ENCODE measurements around the gene SHISAL1. TPM values are rescaled to one million over a fixed set of nuclear protein-coding genes. Genes with fewer than 3 reads are reported as not detected.

SHISAL1 gene
- total and polyA plus RNA-seq, 2 donors (not counting 1 experiment from before 2014, with no cell fraction given) = not detected

- H3K27me3 Mint-ChIP-seq = no peaks in the 10 kb centered on the region
- Histone ChIP-seq H3K27me3 (replicated peaks in 1 of 4; ENCODE audit: control extremely low read depth in 1 of 4, control insufficient read depth in 3 of 4, insufficient read depth in 4 of 4, low read length in 3 of 4) (no peaks in the 10 kb centered on the region), H3K4me2 (replicated peaks; ENCODE audit: low read depth, low read length, poor library complexity, severe bottlenecking) (no peak overlapping the region), H3K4me1 (ENCODE audit: control insufficient read depth in 2 of 2, insufficient read depth in 2 of 2, low read length in 2 of 2) (peaks cover 29 to 40% of the 10 kb centered on the region in 2 donors), H3K79me2 (ENCODE audit: control insufficient read depth, insufficient read depth, low read length) (no peaks in the 10 kb centered on the region), H3K9me3 (ENCODE audit: control extremely low read depth in 1 of 3, control insufficient read depth in 2 of 3, insufficient read depth in 1 of 3, low read length in 2 of 3) (peaks cover 0 to 5% (median 0%) of the 10 kb centered on the region in 3 donors), H3K27ac (ENCODE audit: low read length in 2 of 2) (peak overlapping the region in 1 of 2 donors; percentile 49), H3K9ac (ENCODE audit: low read length) (no peak overlapping the region), H3K36me3 (replicated peaks in 1 of 2; ENCODE audit: control extremely low read depth in 1 of 2, control insufficient read depth in 1 of 2, extremely low read depth in 1 of 2, insufficient read depth in 2 of 2, low read length in 1 of 2) (peaks cover 0 to 16% of the 10 kb centered on the region in 2 experiments), H2AFZ (ENCODE audit: insufficient read depth, low read depth, low read length, poor library complexity, severe bottlenecking) (no peak overlapping the region), H4K20me1 (ENCODE audit: control insufficient read depth, insufficient read depth, low read length, poor library complexity, severe bottlenecking) (peaks cover 15% of the 10 kb centered on the region), H3K4me3 (ENCODE audit: control extremely low read depth in 1 of 5, extremely low read depth in 1 of 5, insufficient read depth in 1 of 5, low read depth in 2 of 5, low read length in 4 of 5) (no peak overlapping the region)
- no CpG with 5 or more reads among the region's 3 CpGs for WGBS (ENCODE audit: insufficient coverage)
- no peak for ATAC-seq (ENCODE audit: low read depth)
- H3K9me3 Mint-ChIP-seq (ENCODE audit: insufficient read depth) = peaks cover 11% of the 10 kb centered on the region
- H3K4me3 Mint-ChIP-seq = no peak overlapping the region
- peaks cover 49% of the 10 kb centered on the region for H3K4me1 Mint-ChIP-seq
- ChIA-PET CTCF (no interaction called here), POLR2A (no interaction called here)
- H3K27ac Mint-ChIP-seq = no peak overlapping the region
- no peak for DNase-seq
- TF ChIP-seq, protein P1, sequence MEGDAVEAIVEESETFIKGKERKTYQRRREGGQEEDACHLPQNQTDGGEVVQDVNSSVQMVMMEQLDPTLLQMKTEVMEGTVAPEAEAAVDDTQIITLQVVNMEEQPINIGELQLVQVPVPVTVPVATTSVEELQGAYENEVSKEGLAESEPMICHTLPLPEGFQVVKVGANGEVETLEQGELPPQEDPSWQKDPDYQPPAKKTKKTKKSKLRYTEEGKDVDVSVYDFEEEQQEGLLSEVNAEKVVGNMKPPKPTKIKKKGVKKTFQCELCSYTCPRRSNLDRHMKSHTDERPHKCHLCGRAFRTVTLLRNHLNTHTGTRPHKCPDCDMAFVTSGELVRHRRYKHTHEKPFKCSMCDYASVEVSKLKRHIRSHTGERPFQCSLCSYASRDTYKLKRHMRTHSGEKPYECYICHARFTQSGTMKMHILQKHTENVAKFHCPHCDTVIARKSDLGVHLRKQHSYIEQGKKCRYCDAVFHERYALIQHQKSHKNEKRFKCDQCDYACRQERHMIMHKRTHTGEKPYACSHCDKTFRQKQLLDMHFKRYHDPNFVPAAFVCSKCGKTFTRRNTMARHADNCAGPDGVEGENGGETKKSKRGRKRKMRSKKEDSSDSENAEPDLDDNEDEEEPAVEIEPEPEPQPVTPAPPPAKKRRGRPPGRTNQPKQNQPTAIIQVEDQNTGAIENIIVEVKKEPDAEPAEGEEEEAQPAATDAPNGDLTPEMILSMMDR (IDR thresholded peaks at IDR 0.05) = no peak
- no peak for TF ChIP-seq EZH2 (IDR thresholded peaks at IDR 0.05; ENCODE audit: borderline replicate concordance, insufficient read depth, low read depth, low read length, poor library complexity, severe bottlenecking)
- intact Hi-C loops (cut with micrococcal nuclease) = no loop called here
These were observed 103.4 kb downstream of the SHISAL1 start for GRCh38 chr22:44209343-44209742.

- no peak for DNase-seq
- Histone ChIP-seq H3K27me3 (replicated peaks in 1 of 4; ENCODE audit: control extremely low read depth in 1 of 4, control insufficient read depth in 3 of 4, insufficient read depth in 4 of 4, low read length in 3 of 4) (no peaks in the 10 kb centered on the region), H3K79me2 (ENCODE audit: control insufficient read depth, insufficient read depth, low read length) (no peaks in the 10 kb centered on the region), H3K27ac (ENCODE audit: low read length in 2 of 2) (peak overlapping the region in 1 of 2 donors; percentile 1), H3K9me3 (ENCODE audit: control extremely low read depth in 1 of 3, control insufficient read depth in 2 of 3, insufficient read depth in 1 of 3, low read length in 2 of 3) (peaks cover 0 to 5% (median 0%) of the 10 kb centered on the region in 3 donors), H3K9ac (ENCODE audit: low read length) (no peak overlapping the region), H3K4me2 (replicated peaks; ENCODE audit: low read depth, low read length, poor library complexity, severe bottlenecking) (peak overlapping the region; percentile 48), H2AFZ (ENCODE audit: insufficient read depth, low read depth, low read length, poor library complexity, severe bottlenecking) (no peak overlapping the region), H3K4me3 (ENCODE audit: control extremely low read depth in 1 of 5, extremely low read depth in 1 of 5, insufficient read depth in 1 of 5, low read depth in 2 of 5, low read length in 4 of 5) (no peak overlapping the region), H4K20me1 (ENCODE audit: control insufficient read depth, insufficient read depth, low read length, poor library complexity, severe bottlenecking) (peaks cover 19% of the 10 kb centered on the region), H3K36me3 (replicated peaks in 1 of 2; ENCODE audit: control extremely low read depth in 1 of 2, control insufficient read depth in 1 of 2, extremely low read depth in 1 of 2, insufficient read depth in 2 of 2, low read length in 1 of 2) (peaks cover 0 to 26% of the 10 kb centered on the region in 2 experiments), H3K4me1 (ENCODE audit: control insufficient read depth in 2 of 2, insufficient read depth in 2 of 2, low read length in 2 of 2) (peaks cover 33 to 44% of the 10 kb centered on the region in 2 donors)
- peaks cover 11% of the 10 kb centered on the region for H3K9me3 Mint-ChIP-seq (ENCODE audit: insufficient read depth)
- no peaks in the 10 kb centered on the region for H3K27me3 Mint-ChIP-seq
- H3K4me1 Mint-ChIP-seq = peaks cover 53% of the 10 kb centered on the region
- WGBS (ENCODE audit: insufficient coverage) = 88% methylated on average over 1 of the region's 4 CpGs
- H3K4me3 Mint-ChIP-seq = no peak overlapping the region
- CTCF ChIA-PET = interaction anchor here (1.4 kb wide), 1 partner anchor 12 kb away, joined by 3 read pairs; no protein-coding TSS in a partner anchor
- peak overlapping the region; percentile 54 for H3K27ac Mint-ChIP-seq
- POLR2A ChIA-PET = no interaction called here
- ATAC-seq (ENCODE audit: low read depth) = no peak
- intact Hi-C loops (cut with micrococcal nuclease) = no loop called here
- TF ChIP-seq EZH2 (IDR thresholded peaks at IDR 0.05; ENCODE audit: borderline replicate concordance, insufficient read depth, low read depth, low read length, poor library complexity, severe bottlenecking) = no peak
- TF ChIP-seq, protein P1 (IDR thresholded peaks at IDR 0.05) = no peak
These were observed 104.8 kb downstream of the SHISAL1 start for GRCh38 chr22:44207981-44208317.
